SHP77 (cell line): ENCODE data around the gene MATN1.

Experiments
- DNase-seq, 2 experiments: peaks; one replicate each; lab custom pipeline; 2025; lab: John Stamatoyannopoulos, UW

MATN1 gene

DNA sequence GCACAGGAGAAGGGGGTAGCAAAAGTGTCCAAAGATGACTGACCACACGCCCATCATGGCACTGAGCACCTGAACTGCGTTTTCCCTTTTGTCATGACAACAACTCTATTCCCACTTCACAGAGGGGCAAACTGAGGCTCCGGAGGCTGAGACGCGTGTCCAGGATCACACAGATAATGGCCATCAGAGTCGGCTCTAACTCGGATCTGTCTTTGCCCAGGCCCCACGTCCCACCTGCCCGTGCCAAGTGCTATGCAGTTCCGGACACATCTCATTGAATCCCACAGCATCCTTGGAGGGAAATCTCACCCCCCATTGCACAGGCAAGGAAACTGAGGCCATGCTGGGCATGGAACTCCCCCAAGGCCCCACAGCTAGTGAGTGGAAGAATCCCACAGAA, 62.1 kb downstream of the MATN1 start:
- no peak for DNase-seq
